A549 (cell line): ENCODE data around the gene DAD1. TPM values are rescaled to one million over a fixed set of nuclear protein-coding genes. Genes with fewer than 3 reads are reported as not detected.

Experiments
- ATAC-seq, 2 experiments: fragments of 200-7000 bp in 1 of 2; fragments of >200 bp in 1 of 2; cut with Nextera tagmentation in 1 of 2; cut with Tn5 transposase in 1 of 2; 3 replicates each; pipeline versions ENCODE4 v1.8.0 to v1.9.1; 2018 to 2020; ENCODE audit warnings: mild to moderate bottlenecking in 1 of 2, moderate library complexity in 1 of 2
- CTCF ChIA-PET: fragments of 300-600 bp; sonication (Branson Sonifier 250); formaldehyde crosslinking; extraction: SDS; loops from one replicate; lab custom pipeline; 2021; ENCODE audit warnings: antibody characterized with exemption, inconsistent platforms; lab: Yijun Ruan, JAX
- POLR2A ChIA-PET: fragments of 350-600 bp; formaldehyde crosslinking; extraction: SDS; loops from one replicate; lab custom pipeline; 2021; ENCODE audit warnings: antibody characterized with exemption, inconsistent platforms; lab: Yijun Ruan, JAX
- DNase-seq, 2 experiments: peaks; one replicate each; pipeline versions ENCODE4 v3.0.0 to v3.0.0-alpha.2; 2011 to 2016; ENCODE audit warnings: low read depth in 1 of 2, low spot score in 1 of 2
- FAIRE-seq: peaks from 2 replicates; lab custom pipeline; 2011; peaks lifted over from hg19 to GRCh38; lab: Jason Lieb, UNC
- H3K27ac ChIP-seq, 2 experiments: fragments of >200 bp; sonication (Bioruptor Twin); formaldehyde crosslinking; 3 replicates each; pipeline ENCODE4 v1.5.1; 2016 to 2017
- H3K4me1 ChIP-seq: fragments of >200 bp; sonication (Bioruptor Twin); formaldehyde crosslinking; 3 replicates; pipeline ENCODE4 v1.6.1; 2016
- H3K4me2 ChIP-seq: fragments of >200 bp; sonication (Bioruptor Twin); formaldehyde crosslinking; 3 replicates; pipeline ENCODE4 v1.6.1; 2016
- H3K4me3 ChIP-seq: fragments of >200 bp; sonication (Bioruptor Twin); formaldehyde crosslinking; 3 replicates; pipeline ENCODE4 v1.5.1; 2016
- H3K9me3 ChIP-seq: fragments of >200 bp; sonication (Bioruptor Twin); formaldehyde crosslinking; 3 replicates; pipeline ENCODE4 v1.6.1; 2016
- ATOH8 ChIP-seq: fragments of 250-450 bp; sonication (Bioruptor Pico); IDR thresholded peaks from 2 replicates; pipeline ENCODE4 v1.5.0; 2020; ENCODE audit warnings: low read depth, mild to moderate bottlenecking, moderate library complexity
- CBX2 ChIP-seq: fragments of 200-600 bp; sonication (generic); IDR thresholded peaks from 2 replicates; pipeline ENCODE4 v1.6.1; 2016; ENCODE audit warnings: low read depth, mild to moderate bottlenecking, borderline replicate concordance
- CEBPB ChIP-seq, 2 experiments: fragments of >200 bp in 1 of 2; sonication (Bioruptor Twin) in 1 of 2; formaldehyde crosslinking in 1 of 2; IDR thresholded peaks; 2 replicates each; pipeline ENCODE4 v1.6.1; 2012 to 2016
- CHD2 ChIP-seq: fragments of 150-350 bp; IDR thresholded peaks from 2 replicates; pipeline ENCODE4 v1.6.1; 2014; ENCODE audit warnings: low read length; ENCODE audit not compliant: partially characterized antibody
- CHD4 ChIP-seq: fragments of 200-600 bp; sonication (generic); IDR thresholded peaks from 2 replicates; pipeline ENCODE4 v1.6.1; 2016; ENCODE audit warnings: antibody characterized with exemption, mild to moderate bottlenecking, borderline replicate concordance
- ESRRA ChIP-seq: fragments of 150-350 bp; IDR thresholded peaks from 2 replicates; pipeline ENCODE4 v1.6.1; 2014; ENCODE audit warnings: mild to moderate bottlenecking, low read length, borderline replicate concordance
- FOSB ChIP-seq: fragments of 250-450 bp; sonication (Bioruptor Pico); IDR thresholded peaks from 2 replicates; pipeline ENCODE4 v1.5.0; 2020; ENCODE audit warnings: mild to moderate bottlenecking, moderate library complexity
- FOXS1 ChIP-seq: fragments of 250-450 bp; sonication (Bioruptor Pico); IDR thresholded peaks from 2 replicates; pipeline ENCODE4 v1.5.0; 2020; ENCODE audit warnings: mild to moderate bottlenecking, moderate library complexity
- HDAC2 ChIP-seq: fragments of 200-600 bp; sonication (generic); IDR thresholded peaks from 2 replicates; pipeline ENCODE4 v1.6.1; 2016
- HOXB13 ChIP-seq: fragments of 250-450 bp; sonication (Bioruptor Pico); IDR thresholded peaks from 2 replicates; pipeline ENCODE4 v1.5.0; 2020; ENCODE audit warnings: low read depth, mild to moderate bottlenecking, moderate library complexity
- HOXB5 ChIP-seq: fragments of 250-450 bp; sonication (Bioruptor Pico); IDR thresholded peaks from 2 replicates; pipeline ENCODE4 v1.5.0; 2020; ENCODE audit warnings: mild to moderate bottlenecking, moderate library complexity
- JUN ChIP-seq, 2 experiments: fragments of >200 bp; sonication (Bioruptor Twin); formaldehyde crosslinking; IDR thresholded peaks; 2 replicates in 1 of 2; 3 replicates in 1 of 2; pipeline ENCODE4 v1.6.1; 2016 to 2017
- JUNB ChIP-seq: fragments of >200 bp; sonication (Bioruptor Twin); formaldehyde crosslinking; IDR thresholded peaks from 2 replicates; pipeline ENCODE4 v1.6.1; 2016
- KDM5A ChIP-seq: fragments of 200-600 bp; sonication (generic); IDR thresholded peaks from 2 replicates; pipeline ENCODE4 v1.6.1; 2016; ENCODE audit warnings: antibody characterized with exemption, mild to moderate bottlenecking
- NR3C1 ChIP-seq: fragments of >200 bp; sonication (Bioruptor Twin); formaldehyde crosslinking; IDR thresholded peaks from 3 replicates; pipeline ENCODE4 v1.6.1; 2017
- PHF8 ChIP-seq: fragments of 200-600 bp; sonication (generic); IDR thresholded peaks from 2 replicates; pipeline ENCODE4 v1.6.1; 2016; ENCODE audit warnings: low read depth, mild to moderate bottlenecking, antibody characterized with exemption, moderate library complexity, borderline replicate concordance
- POLR2A ChIP-seq: IDR thresholded peaks from 2 replicates; pipeline ENCODE4 v1.6.1; 2012; ENCODE audit warnings: mild to moderate bottlenecking, low read length
- RARB ChIP-seq: fragments of 250-450 bp; sonication (Bioruptor Pico); IDR thresholded peaks from 2 replicates; pipeline ENCODE4 v1.8.0; 2021; ENCODE audit warnings: mild to moderate bottlenecking, moderate library complexity
- RCOR1 ChIP-seq: fragments of 150-350 bp; IDR thresholded peaks from 2 replicates; pipeline ENCODE4 v1.6.1; 2014; ENCODE audit warnings: antibody characterized with exemption, low read length, low read depth
- RFX5 ChIP-seq: fragments of 450-650 bp; IDR thresholded peaks from 2 replicates; pipeline ENCODE4 v1.7.1; 2014; ENCODE audit warnings: antibody characterized with exemption, mild to moderate bottlenecking, moderate library complexity
- SMC3 ChIP-seq: fragments of >200 bp; sonication (Bioruptor Twin); formaldehyde crosslinking; IDR thresholded peaks from 3 replicates; pipeline ENCODE4 v1.6.1; 2018; ENCODE audit warnings: inconsistent platforms
- ZC3H11A ChIP-seq: fragments of 450-650 bp; IDR thresholded peaks from 2 replicates; pipeline ENCODE4 v1.6.1; 2014; ENCODE audit warnings: antibody characterized with exemption, mild to moderate bottlenecking
- ZFP36 ChIP-seq: fragments of 450-650 bp; IDR thresholded peaks from 2 replicates; pipeline ENCODE4 v1.6.1; 2014; ENCODE audit warnings: borderline replicate concordance; ENCODE audit not compliant: partially characterized antibody
- WGBS: methylation state at CpG from one replicate; pipeline ENCODE4 v1.1.6; 2017; ENCODE audit errors: missing lambda C conversion rate; 5-methylcytosine and 5-hydroxymethylcytosine counted together
- polyA plus RNA-seq, 4 experiments: library from polyadenylated mRNA; depleted of rRNA in 3 of 4; stranded (reverse); fragments of >200 nt; fragmentation: RNase III in 1 of 4; extraction: RNeasy Plus Mini Kit Qiagen cat#74134 plus additional on column Dnase treatment in 1 of 4; gene quantifications; 2 replicates in 3 of 4; 3 replicates in 1 of 4; pipeline ENCODE4 v1.2.3, GENCODE V29; 2011 to 2017
- TF ChIP-seq, protein P1 (sequence below): fragments of >200 bp; sonication (Bioruptor Twin); formaldehyde crosslinking; IDR thresholded peaks from 3 replicates; pipeline ENCODE4 v1.6.1; 2016
- TF ChIP-seq, protein P2 (sequence below): IDR thresholded peaks from 2 replicates; pipeline ENCODE4 v1.6.1; 2012; ENCODE audit warnings: low read depth, borderline replicate concordance
- TF ChIP-seq, protein P3 (sequence below): fragments of 250-450 bp; sonication (Bioruptor Pico); IDR thresholded peaks from 2 replicates; pipeline ENCODE4 v1.5.0; 2021; ENCODE audit warnings: mild to moderate bottlenecking, moderate library complexity, borderline replicate concordance

DAD1 gene
- polyA plus RNA-seq, 2 of the 4 experiments (the other 2 are of a cell fraction): 317 to 474 TPM

GRCh38 chr14:22634233-22634900 is 45.3 kb upstream of the DAD1 start:
- ChIA-PET CTCF (interaction anchor here (0.8 to 1.2 kb wide), 4 partner anchors 9 to 78 kb away, joined by 3 to 4 read pairs (median 4); no protein-coding TSS in a partner anchor), POLR2A (no interaction called here)
- Histone ChIP-seq H3K9me3 (no peaks in the 10 kb centered on the region), H3K27ac (no peak overlapping the region), H3K4me2 (no peak overlapping the region), H3K4me3 (no peak overlapping the region), H3K4me1 (no peaks in the 10 kb centered on the region)
- WGBS: 75% methylated on average over 8 of the region's 8 CpGs
- DNase-seq (no peak), FAIRE-seq (no peak), ATAC-seq (no peak; a peak in 1 of 6 replicates)
- TF ChIP-seq, protein P1, sequence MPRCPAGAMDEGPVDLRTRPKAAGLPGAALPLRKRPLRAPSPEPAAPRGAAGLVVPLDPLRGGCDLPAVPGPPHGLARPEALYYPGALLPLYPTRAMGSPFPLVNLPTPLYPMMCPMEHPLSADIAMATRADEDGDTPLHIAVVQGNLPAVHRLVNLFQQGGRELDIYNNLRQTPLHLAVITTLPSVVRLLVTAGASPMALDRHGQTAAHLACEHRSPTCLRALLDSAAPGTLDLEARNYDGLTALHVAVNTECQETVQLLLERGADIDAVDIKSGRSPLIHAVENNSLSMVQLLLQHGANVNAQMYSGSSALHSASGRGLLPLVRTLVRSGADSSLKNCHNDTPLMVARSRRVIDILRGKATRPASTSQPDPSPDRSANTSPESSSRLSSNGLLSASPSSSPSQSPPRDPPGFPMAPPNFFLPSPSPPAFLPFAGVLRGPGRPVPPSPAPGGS: no peak
- no peak for TF ChIP-seq FOSB (CRISPR knock-in tag)
- TF ChIP-seq CHD2: no peak
- no peak for TF ChIP-seq JUN (IDR thresholded peaks at IDR 0.05)
- TF ChIP-seq POLR2A: no peak

GRCh38 chr14:22630486-22630885 is 41.5 kb upstream of the DAD1 start:
- FAIRE-seq: no peak
- TF ChIP-seq KDM5A: no peak
- no peak for TF ChIP-seq HOXB13
- TF ChIP-seq PHF8: no peak
- TF ChIP-seq CEBPB (IDR thresholded peaks at IDR 0.05): no peak
- TF ChIP-seq, protein P2, sequence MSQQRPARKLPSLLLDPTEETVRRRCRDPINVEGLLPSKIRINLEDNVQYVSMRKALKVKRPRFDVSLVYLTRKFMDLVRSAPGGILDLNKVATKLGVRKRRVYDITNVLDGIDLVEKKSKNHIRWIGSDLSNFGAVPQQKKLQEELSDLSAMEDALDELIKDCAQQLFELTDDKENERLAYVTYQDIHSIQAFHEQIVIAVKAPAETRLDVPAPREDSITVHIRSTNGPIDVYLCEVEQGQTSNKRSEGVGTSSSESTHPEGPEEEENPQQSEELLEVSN: no peak
- no peak for TF ChIP-seq HDAC2
- TF ChIP-seq SMC3: no peak
- no peak for TF ChIP-seq RARB (CRISPR knock-in tag)
- no peak for TF ChIP-seq ZFP36
- no peak for TF ChIP-seq ATOH8 (CRISPR knock-in tag)
- TF ChIP-seq NR3C1: no peak
- TF ChIP-seq CBX2: no peak
- TF ChIP-seq FOXS1: no peak
- no peak for TF ChIP-seq JUNB
- POLR2A ChIA-PET: no interaction called here
- Histone ChIP-seq H3K4me2 (no peak overlapping the region), H3K27ac (no peak overlapping the region), H3K4me1 (no peaks in the 10 kb centered on the region), H3K4me3 (no peak overlapping the region), H3K9me3 (no peaks in the 10 kb centered on the region)
- CTCF ChIA-PET: interaction anchor here (0.6 to 1.7 kb wide), 3 partner anchors 61 to 89 kb away, joined by 3 to 5 read pairs (median 3); no protein-coding TSS in a partner anchor
- no peak for DNase-seq
- 54% methylated on average over 2 of the region's 2 CpGs for WGBS
- no peak for ATAC-seq

GRCh38 chr14:22630066-22630465 is 41.0 kb upstream of the DAD1 start:
- WGBS: 78% methylated on average over 3 of the region's 3 CpGs
- H3K4me2 ChIP-seq: no peak overlapping the region

More at GRCh38 chr14:22630066-22630465, 41.0 kb upstream of the DAD1 start:
- Histone ChIP-seq H3K27ac (no peak overlapping the region), H3K4me3 (no peak overlapping the region), H3K4me1 (no peaks in the 10 kb centered on the region), H3K9me3 (no peaks in the 10 kb centered on the region)
- ChIA-PET CTCF (interaction anchor here (0.7 to 1.7 kb wide), 3 partner anchors 10 to 74 kb away, joined by 3 to 5 read pairs (median 3); no protein-coding TSS in a partner anchor), POLR2A (no interaction called here)
- TF ChIP-seq HOXB13: no peak
- TF ChIP-seq ESRRA: no peak
- TF ChIP-seq, protein P3, sequence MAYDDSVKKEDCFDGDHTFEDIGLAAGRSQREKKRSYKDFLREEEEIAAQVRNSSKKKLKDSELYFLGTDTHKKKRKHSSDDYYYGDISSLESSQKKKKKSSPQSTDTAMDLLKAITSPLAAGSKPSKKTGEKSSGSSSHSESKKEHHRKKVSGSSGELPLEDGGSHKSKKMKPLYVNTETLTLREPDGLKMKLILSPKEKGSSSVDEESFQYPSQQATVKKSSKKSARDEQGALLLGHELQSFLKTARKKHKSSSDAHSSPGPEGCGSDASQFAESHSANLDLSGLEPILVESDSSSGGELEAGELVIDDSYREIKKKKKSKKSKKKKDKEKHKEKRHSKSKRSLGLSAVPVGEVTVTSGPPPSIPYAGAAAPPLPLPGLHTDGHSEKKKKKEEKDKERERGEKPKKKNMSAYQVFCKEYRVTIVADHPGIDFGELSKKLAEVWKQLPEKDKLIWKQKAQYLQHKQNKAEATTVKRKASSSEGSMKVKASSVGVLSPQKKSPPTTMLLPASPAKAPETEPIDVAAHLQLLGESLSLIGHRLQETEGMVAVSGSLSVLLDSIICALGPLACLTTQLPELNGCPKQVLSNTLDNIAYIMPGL (CRISPR knock-in tag): no peak
- TF ChIP-seq RCOR1: no peak
- no peak for TF ChIP-seq CHD4
- TF ChIP-seq RFX5: no peak
- no peak for TF ChIP-seq ATOH8 (CRISPR knock-in tag)
- no peak for TF ChIP-seq NR3C1
- TF ChIP-seq FOSB (CRISPR knock-in tag): no peak
- TF ChIP-seq HOXB5 (CRISPR knock-in tag): no peak
- no peak for TF ChIP-seq ZC3H11A
- DNase-seq (no peak), FAIRE-seq (no peak), ATAC-seq (peak in 1 of 2 experiments; percentile 43; a peak in 1 of 6 replicates)
